Endometrium (tissue), 2 donors: ENCODE data around the gene CISD2.
"Not testable (repeated sequence)": the region's sequence is repeated elsewhere in the genome, so short reads cannot be mapped to it uniquely, and the experiment has no call there.

Experiments
- FAIRE-seq: peaks from 2 replicates; lab custom pipeline; 2012; peaks lifted over from hg19 to GRCh38; lab: Jason Lieb, UNC
- donor health status: control.
- donor health status: control.

Gene CISD2

GRCh38 chr4:102868781-102869568 lies at the start of gene CISD2:
Gene CISD2 (plus strand): TSS chr4:102868992. CDS start chr4:102869085, 93 bp downstream.
- FAIRE-seq: no peak

GRCh38 chr4:102819100-102819499 lies 49.7 kb upstream of the CISD2 start:
- not testable (repeated sequence) for FAIRE-seq

GRCh38 chr4:102819588-102820365 lies 49.0 kb upstream of the CISD2 start:
- FAIRE-seq: no peak

GRCh38 chr4:102823464-102823863 lies 45.3 kb upstream of the CISD2 start:
- FAIRE-seq: no peak

GRCh38 chr4:102823897-102824296 lies 44.9 kb upstream of the CISD2 start:
- FAIRE-seq: no peak

- no peak for FAIRE-seq
Observed at GRCh38 chr4:102824398-102824797, 44.4 kb upstream of the CISD2 start.

GRCh38 chr4:102825261-102826091 lies 43.3 kb upstream of the CISD2 start:
- FAIRE-seq: no peak

GRCh38 chr4:102826105-102826889 lies 42.5 kb upstream of the CISD2 start:
- FAIRE-seq: no peak

- FAIRE-seq: no peak
Observed at GRCh38 chr4:102826890-102827673, 41.7 kb upstream of the CISD2 start, which contains the start of gene UBE2D3. Gene UBE2D3 (minus strand): TSS chr4:102827551. CDS start chr4:102826508, 1,043 bp downstream.

GRCh38 chr4:102827674-102828496 lies 40.9 kb upstream of the CISD2 start:
- peak; percentile 93 for FAIRE-seq

- no peak for FAIRE-seq
Observed at GRCh38 chr4:102828497-102828808, 40.3 kb upstream of the CISD2 start.

GRCh38 chr4:102829803-102830202 lies 39.0 kb upstream of the CISD2 start:
- no peak for FAIRE-seq

GRCh38 chr4:102832105-102832504 lies 36.7 kb upstream of the CISD2 start:
- FAIRE-seq: no peak

GRCh38 chr4:102832667-102833066 lies 36.1 kb upstream of the CISD2 start:
- FAIRE-seq: no peak

GRCh38 chr4:102836596-102836995 lies 32.2 kb upstream of the CISD2 start:
- FAIRE-seq: no peak

GRCh38 chr4:102842367-102842766 lies 26.4 kb upstream of the CISD2 start:
- FAIRE-seq: no peak

GRCh38 chr4:102843273-102843672 lies 25.5 kb upstream of the CISD2 start:
- no peak for FAIRE-seq

- no peak for FAIRE-seq
Observed at GRCh38 chr4:102843938-102844337, 24.9 kb upstream of the CISD2 start.

- FAIRE-seq: no peak
Observed at GRCh38 chr4:102847687-102848086, 21.1 kb upstream of the CISD2 start.

GRCh38 chr4:102849579-102850104 lies 19.1 kb upstream of the CISD2 start:
- FAIRE-seq: no peak
